Heart right ventricle (tissue), 16 donors: ENCODE data around the gene TNFRSF1B. TPM values are rescaled to one million over a fixed set of nuclear protein-coding genes. Genes with fewer than 3 reads are reported as not detected.

Experiments
- ATAC-seq, 8 donors: fragments of 200-7000 bp; cut with Tn5 transposase; one replicate each; pipeline ENCODE4 v1.9.1; 2020; ENCODE audit warnings: mild to moderate bottlenecking in 8 of 8, moderate library complexity in 8 of 8, moderate number of reproducible peaks in 1 of 8
- DNase-seq, 2 donors: peaks; one replicate each; pipeline ENCODE4 v3.0.0-alpha.2; 2020
- H3K27ac ChIP-seq, 10 donors: fragments of 200-600 bp; sonication (generic) in 2 of 10; one replicate each; pipeline versions ENCODE4 v1.5.0 to v1.8.0; 2020 to 2022; ENCODE audit warnings: mild to moderate bottlenecking in 3 of 10
- H3K27me3 ChIP-seq, 7 donors: fragments of 200-600 bp; one replicate each; pipeline ENCODE4 v1.8.0; 2021 to 2022; ENCODE audit warnings: mild to moderate bottlenecking in 2 of 7
- H3K36me3 ChIP-seq, 9 donors: fragments of 200-600 bp; sonication (generic) in 1 of 9; one replicate each; pipeline versions ENCODE4 v1.5.0 to v1.8.0; 2020 to 2022; ENCODE audit warnings: mild to moderate bottlenecking in 2 of 9
- H3K4me1 ChIP-seq, 9 donors: fragments of 200-600 bp; sonication (generic) in 1 of 9; one replicate each; pipeline versions ENCODE4 v1.5.0 to v1.8.0; 2020 to 2022; ENCODE audit warnings: mild to moderate bottlenecking in 4 of 9
- H3K4me3 ChIP-seq, 10 donors: fragments of 200-600 bp; sonication (generic) in 2 of 10; one replicate each; pipeline versions ENCODE4 v1.5.0 to v1.8.0; 2020 to 2022; ENCODE audit warnings: mild to moderate bottlenecking in 7 of 10, moderate library complexity in 2 of 10
- H3K9me3 ChIP-seq, 11 donors: fragments of 200-600 bp in 10 of 11; sonication (generic) in 2 of 11; one replicate each; pipeline versions ENCODE4 v1.5.0 to v1.8.0; 2013 to 2022; ENCODE audit warnings: mild to moderate bottlenecking in 2 of 11, control low read depth in 1 of 11, moderate library complexity in 1 of 11
- CTCF ChIP-seq, 9 donors: fragments of 200-600 bp; sonication (generic) in 2 of 9; IDR thresholded peaks; one replicate each; pipeline versions ENCODE4 v1.5.0 to v1.8.0; 2021 to 2022; ENCODE audit warnings: antibody characterized with exemption in 9 of 9, mild to moderate bottlenecking in 5 of 9, moderate library complexity in 1 of 9
- WGBS, 2 donors: extraction: QIAGEN DNeasy Blood & Tissue Kit; methylation state at CpG; one replicate each; pipeline ENCODE4 v1.1.7; 2013; ENCODE audit warnings: inconsistent platforms in 1 of 2; 5-methylcytosine and 5-hydroxymethylcytosine counted together
- intact Hi-C, 10 donors: fragments of 100-400 bp; cut with DNase I; formaldehyde crosslinking; loops; one replicate each; pipeline versions ENCODE4 v1.11.1 to v1.14.2; 2022
- polyA plus RNA-seq, 2 donors: library from polyadenylated mRNA; stranded (reverse); fragments of 200-250 nt; gene quantifications; one replicate each; pipeline ENCODE4 v1.2.3, GENCODE V29; 2013
- total RNA-seq, 10 donors: library from RNA; stranded (reverse); fragmentation: NEBNext Ultra II Directional in 3 of 10; extraction: Animal tissue kit (Norgen Biotek cat#: 25700) in 3 of 10; gene quantifications; one replicate each; pipeline versions ENCODE4 v1.2.1 to v1.2.4, GENCODE V29; 2021 to 2023
- donor health status: Arrhythmogenic right ventricular cardiomyopathy.
- donor health status: ischemic (EF 13 %, LVEDD 7.1; RV severe dilation, severe dysfunction).
- donor health status: healthy with polysubstance abuse.
- donor health status: DM: no; HTN: yes; CAD: no.
- donor health status: DM: no; HTN: no; CAD: no.
- donor health status: ischemic (EF 25% LVEDD 6.9; RV normal size, moderate dysfunction).
- donor health status: ischemic (EF 25% LVEDD 5.7; RV mildly dilated, moderate dysfunction).
- donor health status: healthy.
- donor health status: DM: yes; HTN: yes; CAD: no.
- donor health status: Ischemic cardiomyopathy.
- donor health status: ischemic (EF 35%, LVEDD 5.7; RV mildly dilated, moderate dysfunction).
- donor health status: nonischemic (EF 11% LVEDD 7.7; RV severe dilation, severe dysfunction).
- donor health status: DM: yes; HTN: yes; CAD: no.
- donor health status: PGD.
- donor health status: ischemic (EF 29% LVEDD 5.4; RV normal size, mild dysfunction).
- donor health status: nonischemic (EF 23%, LVEDD 6.1; RV moderate dilation, normal function).

Gene TNFRSF1B
- total and polyA plus RNA-seq, 12 donors: 8.0 to 55.4 (median 15.2) TPM

- H3K9me3 ChIP-seq: peaks cover 0 to 6% (median 0%) of the 10 kb centered on the region in 11 donors
- DNase-seq: peak in 1 of 2 donors; percentile 63
- peak overlapping the region in 8 of 10 donors; percentile 38 to 92 (median 62) for H3K27ac ChIP-seq
Observed at GRCh38 chr1:12153181-12153785, 13.5 kb upstream of the TNFRSF1B start.

GRCh38 chr1:12155328-12155727, 11.5 kb upstream of the TNFRSF1B start:
- H3K9me3 ChIP-seq: no peaks in the 10 kb centered on the region
- no peaks in the 10 kb centered on the region for H3K27me3 ChIP-seq
- 94 to 98% methylated on average over 2 of the region's 2 CpGs for WGBS, 2 donors
- no peaks in the 10 kb centered on the region for H3K36me3 ChIP-seq
- H3K4me3 ChIP-seq: no peak overlapping the region
- no peak for TF ChIP-seq CTCF (IDR thresholded peaks at IDR 0.05)
- intact Hi-C loops: no loop called here
- no peak for DNase-seq
- ATAC-seq: no peak
- H3K4me1 ChIP-seq: peaks cover 0 to 80% (median 23%) of the 10 kb centered on the region in 9 donors
- no peak overlapping the region for H3K27ac ChIP-seq

More at GRCh38 chr1:12153181-12153785, 13.5 kb upstream of the TNFRSF1B start:
- ATAC-seq: peak; percentile 73 to 89 (median 85)
- 50 to 60% methylated on average over 13 of the region's 13 CpGs for WGBS, 2 donors
- no peaks in the 10 kb centered on the region for H3K36me3 ChIP-seq
- TF ChIP-seq CTCF (IDR thresholded peaks at IDR 0.05): no peak
- no peaks in the 10 kb centered on the region for H3K27me3 ChIP-seq
- H3K4me1 ChIP-seq: peaks cover 5 to 80% (median 38%) of the 10 kb centered on the region in 9 donors
- H3K4me3 ChIP-seq: no peak overlapping the region
- intact Hi-C loops: no loop called here

GRCh38 chr1:12157366-12158231, 9.2 kb upstream of the TNFRSF1B start:
- WGBS, 2 donors: 81 to 87% methylated on average over 10 of the region's 10 CpGs
- H3K27ac ChIP-seq: peak overlapping the region in 2 of 10 donors; percentile 53 to 96
- no peaks in the 10 kb centered on the region for H3K9me3 ChIP-seq
- no peak overlapping the region for H3K4me3 ChIP-seq
- no peak for DNase-seq
- peaks cover 12 to 80% (median 32%) of the 10 kb centered on the region in 9 donors for H3K4me1 ChIP-seq
- no peaks in the 10 kb centered on the region for H3K36me3 ChIP-seq
- intact Hi-C loops: no loop called here
- no peak for ATAC-seq
- no peaks in the 10 kb centered on the region for H3K27me3 ChIP-seq
- TF ChIP-seq CTCF (IDR thresholded peaks at IDR 0.05): no peak

- ATAC-seq (no peak), DNase-seq (no peak)
- Histone ChIP-seq H3K4me3 (no peak overlapping the region), H3K9me3 (no peaks in the 10 kb centered on the region), H3K27ac (peak overlapping the region in 3 of 10 donors; percentile 14 to 96 (median 53)), H3K36me3 (no peaks in the 10 kb centered on the region), H3K27me3 (no peaks in the 10 kb centered on the region), H3K4me1 (peaks cover 12 to 80% (median 29%) of the 10 kb centered on the region in 9 donors)
- 75 to 77% methylated on average over 22 of the region's 22 CpGs for WGBS, 2 donors
- no peak for TF ChIP-seq CTCF (IDR thresholded peaks at IDR 0.05)
- intact Hi-C loops: no loop called here
Observed at GRCh38 chr1:12158357-12159092, 8.3 kb upstream of the TNFRSF1B start.
